ENCODE data around the gene TP53RK.

- TF ChIP-seq EZH2 (optimal IDR thresholded peaks at IDR 0.05; ENCODE audit: low read depth, low read length) = no peak
- TF ChIP-seq EZH2phosphoT487 (IDR thresholded peaks at IDR 0.05; ENCODE audit: low read length) = no peak
Observed at GRCh38 chr20:46725186-46726165, 36.2 kb upstream of the TP53RK start.
